PC-3 (cell line): ENCODE measurements around the gene C1QTNF6. TPM values are rescaled to one million over a fixed set of nuclear protein-coding genes. Genes with fewer than 3 reads are reported as not detected.

Experiments used
- ATAC-seq: fragments of 200-7000 bp; cut with Tn5 transposase; 2 replicates; pipeline ENCODE4 v1.9.1; 2020; ENCODE audit warnings: mild to moderate bottlenecking, moderate library complexity
- BruUV-seq: library from RNA; stranded (reverse); fragments of 400-500 nt; replicated peaks from 2 replicates; lab custom pipeline; 2021; lab: Mats Ljungman, UMichigan
- CTCF ChIA-PET: fragments of 300-600 bp; sonication (Branson Sonifier 250); formaldehyde crosslinking; loops from one replicate; lab custom pipeline; 2022; ENCODE audit warnings: antibody characterized with exemption; lab: Charles Lee
- POLR2A ChIA-PET: fragments of 300-600 bp; sonication (Branson Sonifier 250); formaldehyde crosslinking; loops from one replicate; lab custom pipeline; 2022; ENCODE audit warnings: antibody characterized with exemption; ENCODE audit not compliant: unreplicated experiment; lab: Charles Lee
- DNase-seq: peaks from one replicate; pipeline ENCODE4 v3.0.0-alpha.2; 2015
- H2AFZ ChIP-seq: fragments of 300-600 bp; sonication (generic); 2 replicates; pipeline ENCODE4 v1.6.0; 2016; ENCODE audit warnings: antibody characterized with exemption, low read length
- H3F3A ChIP-seq: fragments of 300-600 bp; sonication (generic); one replicate; pipeline ENCODE4 v1.6.0; 2017; ENCODE audit warnings: antibody characterized with exemption, low read length, control low read depth, mild to moderate bottlenecking; ENCODE audit not compliant: unreplicated experiment
- H3K27ac ChIP-seq: fragments of 300-600 bp; sonication (generic); 2 replicates; pipeline ENCODE4 v1.5.1; 2016; ENCODE audit warnings: mild to moderate bottlenecking, low read length
- H3K27me3 ChIP-seq: fragments of 300-600 bp; sonication (generic); 2 replicates; pipeline ENCODE4 v1.6.1; 2016; ENCODE audit warnings: low read length, mixed read lengths
- H3K36me3 ChIP-seq: fragments of 300-600 bp; sonication (generic); 2 replicates; pipeline ENCODE4 v1.6.1; 2016; ENCODE audit warnings: low read depth, mixed run types, low read length, mixed read lengths
- H3K4me1 ChIP-seq: fragments of 300-600 bp; sonication (generic); 2 replicates; pipeline ENCODE4 v1.5.1; 2016; ENCODE audit warnings: low read length; ENCODE audit not compliant: insufficient read depth
- H3K4me2 ChIP-seq: fragments of 300-600 bp; sonication (generic); 2 replicates; pipeline ENCODE4 v1.6.0; 2016; ENCODE audit warnings: low read length
- H3K4me3 ChIP-seq: fragments of 300-600 bp; sonication (generic); 2 replicates; pipeline ENCODE4 v1.5.1; 2016; ENCODE audit warnings: mild to moderate bottlenecking, low read length, mixed read lengths
- H3K79me2 ChIP-seq: fragments of 300-600 bp; sonication (generic); 2 replicates; pipeline ENCODE4 v1.6.1; 2017; ENCODE audit warnings: low read length, mixed read lengths
- H3K9ac ChIP-seq: fragments of 300-600 bp; sonication (generic); 2 replicates; pipeline ENCODE4 v1.6.0; 2016; ENCODE audit warnings: mild to moderate bottlenecking, low read length
- H3K9me2 ChIP-seq: fragments of 300-600 bp; sonication (generic); replicated peaks from 2 replicates; pipeline ENCODE4 v1.6.1; 2016; ENCODE audit warnings: mixed run types, low read length, mixed read lengths
- H3K9me3 ChIP-seq: fragments of 300-600 bp; sonication (generic); 2 replicates; pipeline ENCODE4 v1.6.1; 2016; ENCODE audit warnings: low read length, mixed read lengths
- H4K20me1 ChIP-seq: fragments of 300-600 bp; sonication (generic); 2 replicates; pipeline ENCODE4 v1.6.1; 2016; ENCODE audit warnings: low read length, mixed read lengths
- EZH2 ChIP-seq: fragments of 300-600 bp; sonication (generic); IDR thresholded peaks from one replicate; pipeline ENCODE4 v1.6.1; 2017; ENCODE audit warnings: antibody characterized with exemption, mild to moderate bottlenecking, low read length; ENCODE audit not compliant: unreplicated experiment
- EZH2phosphoT487 ChIP-seq: fragments of 300-600 bp; sonication (generic); IDR thresholded peaks from 2 replicates; pipeline ENCODE4 v1.6.1; 2018; ENCODE audit warnings: mild to moderate bottlenecking, antibody characterized with exemption, low read length, borderline replicate concordance
- intact Hi-C: fragments of 100-400 bp; cut with micrococcal nuclease; formaldehyde crosslinking; loops from 2 replicates; pipeline ENCODE4 v1.9.0; 2023
- total RNA-seq: library from RNA; depleted of rRNA; stranded (reverse); fragments of >200 nt; gene quantifications from 2 replicates; pipeline ENCODE4 v1.2.3, GENCODE V29; 2014
- TF ChIP-seq, protein P1 (sequence below): fragments of 300-600 bp; sonication (generic); conservative IDR thresholded peaks from 2 replicates; pipeline ENCODE4 v1.5.1; 2017; ENCODE audit warnings: antibody characterized with exemption, low read depth, mild to moderate bottlenecking, low read length

The C1QTNF6 gene
- total RNA-seq, 1 experiment from 2014 or later = 3.8 TPM

GRCh38 chr22:37221424-37222333 lies 33.6 kb upstream of the C1QTNF6 start:
- no peak overlapping the region for H3K4me2 ChIP-seq
- no peaks in the 10 kb centered on the region for H3K9me3 ChIP-seq
- no peak for DNase-seq
- intact Hi-C loops = no loop called here
- no peak for ATAC-seq
- BruUV-seq = no TSS peak
- TF ChIP-seq EZH2phosphoT487 = no peak
- no peak for TF ChIP-seq EZH2
- TF ChIP-seq, protein P1, sequence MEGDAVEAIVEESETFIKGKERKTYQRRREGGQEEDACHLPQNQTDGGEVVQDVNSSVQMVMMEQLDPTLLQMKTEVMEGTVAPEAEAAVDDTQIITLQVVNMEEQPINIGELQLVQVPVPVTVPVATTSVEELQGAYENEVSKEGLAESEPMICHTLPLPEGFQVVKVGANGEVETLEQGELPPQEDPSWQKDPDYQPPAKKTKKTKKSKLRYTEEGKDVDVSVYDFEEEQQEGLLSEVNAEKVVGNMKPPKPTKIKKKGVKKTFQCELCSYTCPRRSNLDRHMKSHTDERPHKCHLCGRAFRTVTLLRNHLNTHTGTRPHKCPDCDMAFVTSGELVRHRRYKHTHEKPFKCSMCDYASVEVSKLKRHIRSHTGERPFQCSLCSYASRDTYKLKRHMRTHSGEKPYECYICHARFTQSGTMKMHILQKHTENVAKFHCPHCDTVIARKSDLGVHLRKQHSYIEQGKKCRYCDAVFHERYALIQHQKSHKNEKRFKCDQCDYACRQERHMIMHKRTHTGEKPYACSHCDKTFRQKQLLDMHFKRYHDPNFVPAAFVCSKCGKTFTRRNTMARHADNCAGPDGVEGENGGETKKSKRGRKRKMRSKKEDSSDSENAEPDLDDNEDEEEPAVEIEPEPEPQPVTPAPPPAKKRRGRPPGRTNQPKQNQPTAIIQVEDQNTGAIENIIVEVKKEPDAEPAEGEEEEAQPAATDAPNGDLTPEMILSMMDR = no peak
- H2AFZ ChIP-seq = no peak overlapping the region
- ChIA-PET POLR2A (no interaction called here), CTCF (no interaction called here)
- H3F3A ChIP-seq = no peaks in the 10 kb centered on the region
- H3K27ac ChIP-seq = no peak overlapping the region
- H3K4me3 ChIP-seq = no peak overlapping the region
- H3K79me2 ChIP-seq = no peaks in the 10 kb centered on the region
- no peaks in the 10 kb centered on the region for H3K27me3 ChIP-seq
- H3K9ac ChIP-seq = no peak overlapping the region
- no peaks in the 10 kb centered on the region for H3K9me2 ChIP-seq
- no peaks in the 10 kb centered on the region for H4K20me1 ChIP-seq
- H3K36me3 ChIP-seq = no peaks in the 10 kb centered on the region; the same call in 1 of the 2 replicates
- H3K4me1 ChIP-seq = no peaks in the 10 kb centered on the region

GRCh38 chr22:37220543-37220981 lies 32.5 kb upstream of the C1QTNF6 start:
- ATAC-seq = no peak
- no peaks in the 10 kb centered on the region for H3K9me3 ChIP-seq
- intact Hi-C loops = no loop called here
- DNase-seq = no peak
- CTCF ChIA-PET = no interaction called here
- H4K20me1 ChIP-seq = no peaks in the 10 kb centered on the region
- H3K9me2 ChIP-seq = no peaks in the 10 kb centered on the region
- no peaks in the 10 kb centered on the region for H3K79me2 ChIP-seq
- no peak for TF ChIP-seq EZH2
- no peak for TF ChIP-seq EZH2phosphoT487
- TF ChIP-seq, protein P1 = no peak
- no TSS peak for BruUV-seq
- no peaks in the 10 kb centered on the region for H3K27me3 ChIP-seq
- H3K4me3 ChIP-seq = no peak overlapping the region
- no peak overlapping the region for H3K4me2 ChIP-seq
- no peak overlapping the region for H3K9ac ChIP-seq
- H3K4me1 ChIP-seq = no peaks in the 10 kb centered on the region
- H2AFZ ChIP-seq = no peak overlapping the region
- H3K27ac ChIP-seq = no peak overlapping the region
- POLR2A ChIA-PET = no interaction called here
- H3F3A ChIP-seq = no peaks in the 10 kb centered on the region
- H3K36me3 ChIP-seq = no peaks in the 10 kb centered on the region

DNA sequence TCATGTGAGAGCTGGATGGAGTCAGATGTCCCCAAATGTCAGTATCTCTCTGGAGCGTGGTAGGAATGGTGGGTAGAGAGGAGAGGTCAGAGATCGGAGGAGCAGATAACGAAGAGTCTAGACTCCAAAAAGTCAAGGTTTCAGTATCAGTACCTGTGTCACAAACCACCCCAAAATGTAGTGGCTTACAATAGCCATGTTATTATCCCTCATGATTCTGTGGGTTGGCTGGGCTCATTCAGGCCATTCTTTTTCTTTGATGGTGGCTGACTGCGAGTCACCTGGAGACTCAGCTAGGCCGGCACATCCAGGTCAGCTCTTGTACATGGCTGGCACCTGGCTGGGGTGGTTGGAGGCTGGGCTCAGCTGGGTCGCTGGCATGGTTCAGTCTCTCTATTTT lies 31.5 kb upstream of the C1QTNF6 start:
- intact Hi-C loops = no loop called here
- ATAC-seq (no peak), DNase-seq (no peak)
- no peak overlapping the region for H2AFZ ChIP-seq
- no peaks in the 10 kb centered on the region for H4K20me1 ChIP-seq
- no peaks in the 10 kb centered on the region for H3K4me1 ChIP-seq
- H3K27ac ChIP-seq = no peak overlapping the region
- ChIA-PET CTCF (no interaction called here), POLR2A (no interaction called here)
- H3F3A ChIP-seq = no peaks in the 10 kb centered on the region
- H3K9me2 ChIP-seq = no peaks in the 10 kb centered on the region
- H3K27me3 ChIP-seq = no peaks in the 10 kb centered on the region
- H3K36me3 ChIP-seq = no peaks in the 10 kb centered on the region
- H3K4me2 ChIP-seq = no peak overlapping the region
- H3K9ac ChIP-seq = no peak overlapping the region
- no TSS peak for BruUV-seq
- no peak overlapping the region for H3K4me3 ChIP-seq
- TF ChIP-seq EZH2phosphoT487 = no peak
- TF ChIP-seq, protein P1 = no peak
- TF ChIP-seq EZH2 = no peak
- H3K9me3 ChIP-seq = no peaks in the 10 kb centered on the region
- H3K79me2 ChIP-seq = no peaks in the 10 kb centered on the region
